H9 (cell line): Measurements from ENCODE around the gene SLC36A3. TPM values are rescaled to one million over a fixed set of nuclear protein-coding genes. Genes with fewer than 3 reads are reported as not detected.

Experiments used
- DNase-seq: peaks from one replicate; pipeline ENCODE4 v3.0.0-alpha.2; 2017
- H2AFZ ChIP-seq: one replicate; pipeline ENCODE4 v1.6.1; 2013; ENCODE audit warnings: mild to moderate bottlenecking, low read length, control low read depth, moderate library complexity
- H2AK5ac ChIP-seq: 2 replicates; pipeline ENCODE4 v1.6.1; 2013; ENCODE audit warnings: low read length, control low read depth, mixed read lengths; ENCODE audit not compliant: insufficient read length
- H2BK120ac ChIP-seq: one replicate; pipeline ENCODE4 v1.6.1; 2013; ENCODE audit warnings: low read depth, mild to moderate bottlenecking, low read length, control low read depth, inconsistent platforms; ENCODE audit not compliant: poor library complexity, severe bottlenecking
- H2BK12ac ChIP-seq: 2 replicates; pipeline ENCODE4 v1.6.1; 2013; ENCODE audit warnings: low read length, control low read depth, mixed read lengths, low read depth; ENCODE audit not compliant: insufficient read length
- H2BK15ac ChIP-seq: 2 replicates; pipeline ENCODE4 v1.6.1; 2013; ENCODE audit warnings: low read depth, low read length, control low read depth
- H2BK20ac ChIP-seq: one replicate; pipeline ENCODE4 v1.6.1; 2013; ENCODE audit warnings: low read depth, mild to moderate bottlenecking, low read length, control low read depth, inconsistent platforms; ENCODE audit not compliant: poor library complexity, severe bottlenecking
- H2BK5ac ChIP-seq: 2 replicates; pipeline ENCODE4 v1.6.1; 2013; ENCODE audit warnings: low read length, control low read depth, mixed read lengths; ENCODE audit not compliant: insufficient read length
- H3K14ac ChIP-seq: 2 replicates; pipeline ENCODE4 v1.6.1; 2013; ENCODE audit warnings: low read length, control low read depth; ENCODE audit not compliant: insufficient read depth
- H3K18ac ChIP-seq: 2 replicates; pipeline ENCODE4 v1.6.1; 2013; ENCODE audit warnings: low read depth, mild to moderate bottlenecking, mixed read lengths, low read length, control low read depth; ENCODE audit not compliant: insufficient read length
- H3K23ac ChIP-seq: 2 replicates; pipeline ENCODE4 v1.6.1; 2013; ENCODE audit warnings: low read length, control low read depth, mixed read lengths, low read depth; ENCODE audit not compliant: insufficient read length
- H3K23me2 ChIP-seq: 2 replicates; pipeline ENCODE4 v1.6.1; 2013; ENCODE audit warnings: low read depth, mild to moderate bottlenecking, mixed read lengths, low read length, control low read depth; ENCODE audit not compliant: insufficient read length, poor library complexity, severe bottlenecking
- H3K27ac ChIP-seq: 2 replicates; pipeline ENCODE4 v1.5.1; 2013; ENCODE audit warnings: low read length, control low read depth, mixed read lengths, low read depth; ENCODE audit not compliant: insufficient read length
- H3K27me3 ChIP-seq: 2 replicates; pipeline ENCODE4 v1.6.1; 2013; ENCODE audit warnings: low read length, control low read depth, inconsistent platforms; ENCODE audit not compliant: insufficient read depth
- H3K4ac ChIP-seq: 2 replicates; pipeline ENCODE4 v1.6.1; 2013; ENCODE audit warnings: low read depth, mild to moderate bottlenecking, control low read depth, inconsistent platforms, low read length, moderate library complexity
- H3K4me1 ChIP-seq: 2 replicates; pipeline ENCODE4 v1.6.1; 2013; ENCODE audit warnings: low read length, control low read depth, inconsistent platforms; ENCODE audit not compliant: insufficient read depth
- H3K4me2 ChIP-seq: 2 replicates; pipeline ENCODE4 v1.6.1; 2013; ENCODE audit warnings: low read length, control low read depth, mixed read lengths; ENCODE audit not compliant: insufficient read length, insufficient read depth
- H3K56ac ChIP-seq: 2 replicates; pipeline ENCODE4 v1.6.1; 2013; ENCODE audit warnings: low read depth, mild to moderate bottlenecking, mixed read lengths, low read length, control low read depth; ENCODE audit not compliant: insufficient read length
- H3K79me1 ChIP-seq: 2 replicates; pipeline ENCODE4 v1.6.1; 2013; ENCODE audit warnings: low read depth, mild to moderate bottlenecking, moderate library complexity, low read length, control low read depth, inconsistent platforms; ENCODE audit not compliant: insufficient read depth, poor library complexity, severe bottlenecking
- H3K79me2 ChIP-seq: 2 replicates; pipeline ENCODE4 v1.6.1; 2013; ENCODE audit warnings: low read length, control low read depth, inconsistent platforms; ENCODE audit not compliant: insufficient read depth
- H3K9ac ChIP-seq: 2 replicates; pipeline ENCODE4 v1.6.1; 2013; ENCODE audit warnings: low read length, control low read depth, mixed read lengths; ENCODE audit not compliant: insufficient read length; ENCODE audit errors: extremely low read depth
- H3K9me3 ChIP-seq: one replicate; pipeline ENCODE4 v1.6.1; 2013; ENCODE audit warnings: low read depth, low read length, inconsistent platforms; ENCODE audit not compliant: control insufficient read depth
- H3T11ph ChIP-seq: one replicate; pipeline ENCODE4 v1.6.1; 2013; ENCODE audit warnings: mild to moderate bottlenecking, low read length, control low read depth, inconsistent platforms
- H4K20me1 ChIP-seq: one replicate; pipeline ENCODE4 v1.6.1; 2013; ENCODE audit not compliant: control insufficient read depth, insufficient read length, insufficient read depth
- H4K5ac ChIP-seq: 2 replicates; pipeline ENCODE4 v1.6.1; 2013; ENCODE audit warnings: low read depth, mild to moderate bottlenecking, mixed read lengths, low read length, control low read depth; ENCODE audit not compliant: insufficient read length
- H4K8ac ChIP-seq: replicated peaks from 2 replicates; pipeline ENCODE4 v1.6.1; 2013; ENCODE audit warnings: low read length, control low read depth, mixed read lengths, low read depth; ENCODE audit not compliant: insufficient read length
- H4K91ac ChIP-seq: 2 replicates; pipeline ENCODE4 v1.6.1; 2013; ENCODE audit warnings: low read depth, mild to moderate bottlenecking, moderate library complexity, mixed read lengths, low read length, control low read depth; ENCODE audit not compliant: insufficient read length
- H3K27ac Mint-ChIP-seq, 3 experiments: 2 replicates in 2 of 3; 3 replicates in 1 of 3; pipeline ENCODE4 v1.8.0; 2020 to 2021; ENCODE audit warnings: mixed read lengths in 3 of 3, mild to moderate bottlenecking in 1 of 3, moderate library complexity in 1 of 3
- H3K27me3 Mint-ChIP-seq: 2 replicates; pipeline ENCODE4 v1.8.0; 2021; ENCODE audit warnings: low read depth, mild to moderate bottlenecking, moderate library complexity, mixed read lengths
- H3K36me3 Mint-ChIP-seq, 3 experiments: 2 replicates in 2 of 3; 3 replicates in 1 of 3; pipeline ENCODE4 v1.8.0; 2020 to 2021; ENCODE audit warnings: low read depth in 3 of 3, mixed read lengths in 3 of 3; ENCODE audit not compliant: insufficient read depth in 1 of 3
- H3K4me1 Mint-ChIP-seq, 2 experiments: 2 replicates each; pipeline ENCODE4 v1.8.0; 2020; ENCODE audit warnings: mixed read lengths in 2 of 2
- H3K4me3 Mint-ChIP-seq, 2 experiments: 2 replicates in 1 of 2; 3 replicates in 1 of 2; pipeline ENCODE4 v1.8.0; 2020 to 2021; ENCODE audit warnings: mild to moderate bottlenecking in 2 of 2, mixed read lengths in 2 of 2, moderate library complexity in 1 of 2
- H3K9me3 Mint-ChIP-seq, 2 experiments: 2 replicates in 1 of 2; 3 replicates in 1 of 2; pipeline ENCODE4 v1.8.0; 2020; ENCODE audit warnings: mild to moderate bottlenecking in 2 of 2, mixed read lengths in 2 of 2, moderate library complexity in 1 of 2
- whole genome bisulfite sequencing: extraction: QIAGEN DNeasy Blood & Tissue Kit; methylation state at CpG from one replicate; pipeline ENCODE4 v1.1.7; 2013; ENCODE audit warnings: missing lambda C conversion rate, low lambda C conversion rate, mixed read lengths; ENCODE audit not compliant: insufficient read length; ENCODE audit errors: extremely low coverage; 5-methylcytosine and 5-hydroxymethylcytosine counted together
- total RNA-seq: library from RNA; stranded (reverse); gene quantifications from 2 replicates; pipeline ENCODE4 v1.2.1, GENCODE V29; 2021
- TF ChIP-seq, protein P1 (sequence below): fragments of 200-600 bp; sonication (generic); conservative IDR thresholded peaks from 3 replicates; pipeline ENCODE4 v1.8.0; 2021; ENCODE audit warnings: antibody characterized with exemption, mild to moderate bottlenecking

SLC36A3 gene
- total RNA-seq, 1 experiment from 2014 or later: not detected

DNA sequence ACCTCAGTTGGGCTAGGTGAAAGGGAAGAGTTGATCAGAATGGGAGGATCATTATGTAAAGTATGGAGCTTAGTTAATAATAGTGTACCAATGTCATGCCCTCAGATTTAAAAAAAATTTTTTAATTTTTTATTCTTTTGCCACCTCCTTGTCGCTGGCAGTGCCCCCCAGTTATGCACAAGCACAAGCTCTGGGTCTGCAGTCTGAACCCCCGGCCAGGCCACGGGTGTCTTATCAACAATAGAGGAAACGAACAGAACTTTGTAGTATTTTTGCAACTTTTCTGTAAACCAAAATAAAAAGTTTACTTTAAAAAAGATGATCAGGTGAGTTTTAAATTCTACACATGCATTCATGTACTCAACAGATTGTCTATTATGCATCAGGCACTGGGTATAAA, 51.9 kb downstream of the SLC36A3 start:
- H4K8ac ChIP-seq: no peak overlapping the region
- Mint-ChIP-seq H3K27me3 (no peaks in the 10 kb centered on the region), H3K9me3 (no peaks in the 10 kb centered on the region), H3K4me1 (peaks cover 26 to 30% of the 10 kb centered on the region in 2 experiments), H3K4me3 (peak overlapping the region in 1 of 2 experiments; percentile 83; a peak in 1 of 5 replicates), H3K36me3 (no peaks in the 10 kb centered on the region; a peak in 1 of 7 replicates), H3K27ac (no peak overlapping the region)
- H3K4me2 ChIP-seq: peak overlapping the region; percentile 60
- WGBS: no CpG with 5 or more reads among the region's 4 CpGs
- H2BK15ac ChIP-seq: no peak overlapping the region
- H3K79me2 ChIP-seq: no peaks in the 10 kb centered on the region; the same call in 1 of the 2 replicates
- H3K23ac ChIP-seq: no peak overlapping the region
- no peak overlapping the region for H2BK12ac ChIP-seq
- no peak overlapping the region for H2BK20ac ChIP-seq
- TF ChIP-seq, protein P1, sequence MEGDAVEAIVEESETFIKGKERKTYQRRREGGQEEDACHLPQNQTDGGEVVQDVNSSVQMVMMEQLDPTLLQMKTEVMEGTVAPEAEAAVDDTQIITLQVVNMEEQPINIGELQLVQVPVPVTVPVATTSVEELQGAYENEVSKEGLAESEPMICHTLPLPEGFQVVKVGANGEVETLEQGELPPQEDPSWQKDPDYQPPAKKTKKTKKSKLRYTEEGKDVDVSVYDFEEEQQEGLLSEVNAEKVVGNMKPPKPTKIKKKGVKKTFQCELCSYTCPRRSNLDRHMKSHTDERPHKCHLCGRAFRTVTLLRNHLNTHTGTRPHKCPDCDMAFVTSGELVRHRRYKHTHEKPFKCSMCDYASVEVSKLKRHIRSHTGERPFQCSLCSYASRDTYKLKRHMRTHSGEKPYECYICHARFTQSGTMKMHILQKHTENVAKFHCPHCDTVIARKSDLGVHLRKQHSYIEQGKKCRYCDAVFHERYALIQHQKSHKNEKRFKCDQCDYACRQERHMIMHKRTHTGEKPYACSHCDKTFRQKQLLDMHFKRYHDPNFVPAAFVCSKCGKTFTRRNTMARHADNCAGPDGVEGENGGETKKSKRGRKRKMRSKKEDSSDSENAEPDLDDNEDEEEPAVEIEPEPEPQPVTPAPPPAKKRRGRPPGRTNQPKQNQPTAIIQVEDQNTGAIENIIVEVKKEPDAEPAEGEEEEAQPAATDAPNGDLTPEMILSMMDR: no peak
- H3K9me3 ChIP-seq: no peaks in the 10 kb centered on the region
- DNase-seq: no peak
- no peaks in the 10 kb centered on the region for H3K79me1 ChIP-seq
- H3T11ph ChIP-seq: no peak overlapping the region
- no peak overlapping the region for H3K27ac ChIP-seq
- no peak overlapping the region for H3K14ac ChIP-seq
- H2AK5ac ChIP-seq: no peak overlapping the region
- H3K27me3 ChIP-seq: no peaks in the 10 kb centered on the region
- H4K5ac ChIP-seq: no peak overlapping the region
- H3K9ac ChIP-seq: no peak overlapping the region
- H3K56ac ChIP-seq: no peak overlapping the region
- H2BK5ac ChIP-seq: no peak overlapping the region
- H4K91ac ChIP-seq: no peak overlapping the region
- peaks cover 9% of the 10 kb centered on the region for H3K23me2 ChIP-seq
- no peak overlapping the region for H2BK120ac ChIP-seq
- H3K4me1 ChIP-seq: no peaks in the 10 kb centered on the region
- no peaks in the 10 kb centered on the region for H4K20me1 ChIP-seq
- H3K4ac ChIP-seq: no peak overlapping the region
- no peak overlapping the region for H2AFZ ChIP-seq
- no peak overlapping the region for H3K18ac ChIP-seq
